CD4-positive, alpha-beta T cell treated with Interleukin-4 for 4 hours (primary cell): ENCODE results near the gene HDLBP.
"Not testable (repeated sequence)": the region's sequence is repeated elsewhere in the genome, so short reads cannot be mapped to it uniquely, and the experiment has no call there.

Source experiments
- DNase-seq: peaks from one replicate; pipeline ENCODE4 v3.0.0-alpha.2; 2020

HDLBP gene

DNA sequence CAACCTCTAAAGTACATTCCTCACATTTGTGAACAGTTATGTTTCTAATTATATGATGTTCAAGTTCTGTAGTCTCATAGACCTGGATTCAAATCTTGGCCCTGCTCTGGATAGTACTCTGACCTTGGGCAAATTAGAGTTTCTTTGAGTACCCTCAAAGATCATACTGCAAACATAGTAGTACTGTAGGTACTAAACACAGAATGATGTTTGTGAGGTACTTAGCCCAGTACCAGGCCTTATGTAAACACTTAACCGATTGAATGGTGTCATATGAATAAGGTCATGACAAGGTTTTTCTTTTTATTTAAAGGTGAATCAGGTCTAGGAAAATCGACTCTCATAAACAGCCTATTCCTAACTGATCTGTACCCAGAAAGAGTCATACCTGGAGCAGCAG, 19.3 kb upstream of the HDLBP start:
- DNase-seq = no peak

DNA sequence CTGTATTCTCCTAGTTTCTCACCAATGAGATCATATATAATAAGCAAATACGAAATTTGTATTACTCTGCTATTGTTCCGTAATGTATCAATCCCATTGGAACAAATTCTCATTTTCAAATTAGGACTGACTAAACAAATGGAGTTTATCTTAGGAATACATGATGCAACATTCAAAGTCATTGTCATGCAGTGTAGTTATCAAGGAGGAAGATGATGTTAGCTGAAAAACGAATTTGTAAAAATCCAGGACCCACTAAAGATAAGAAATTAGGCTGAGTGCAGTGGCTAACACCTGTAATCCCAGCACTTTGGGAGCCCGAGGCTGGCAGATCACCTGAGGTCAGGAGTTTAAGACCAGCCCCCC, 15.1 kb upstream of the HDLBP start:
- DNase-seq = no peak

DNA sequence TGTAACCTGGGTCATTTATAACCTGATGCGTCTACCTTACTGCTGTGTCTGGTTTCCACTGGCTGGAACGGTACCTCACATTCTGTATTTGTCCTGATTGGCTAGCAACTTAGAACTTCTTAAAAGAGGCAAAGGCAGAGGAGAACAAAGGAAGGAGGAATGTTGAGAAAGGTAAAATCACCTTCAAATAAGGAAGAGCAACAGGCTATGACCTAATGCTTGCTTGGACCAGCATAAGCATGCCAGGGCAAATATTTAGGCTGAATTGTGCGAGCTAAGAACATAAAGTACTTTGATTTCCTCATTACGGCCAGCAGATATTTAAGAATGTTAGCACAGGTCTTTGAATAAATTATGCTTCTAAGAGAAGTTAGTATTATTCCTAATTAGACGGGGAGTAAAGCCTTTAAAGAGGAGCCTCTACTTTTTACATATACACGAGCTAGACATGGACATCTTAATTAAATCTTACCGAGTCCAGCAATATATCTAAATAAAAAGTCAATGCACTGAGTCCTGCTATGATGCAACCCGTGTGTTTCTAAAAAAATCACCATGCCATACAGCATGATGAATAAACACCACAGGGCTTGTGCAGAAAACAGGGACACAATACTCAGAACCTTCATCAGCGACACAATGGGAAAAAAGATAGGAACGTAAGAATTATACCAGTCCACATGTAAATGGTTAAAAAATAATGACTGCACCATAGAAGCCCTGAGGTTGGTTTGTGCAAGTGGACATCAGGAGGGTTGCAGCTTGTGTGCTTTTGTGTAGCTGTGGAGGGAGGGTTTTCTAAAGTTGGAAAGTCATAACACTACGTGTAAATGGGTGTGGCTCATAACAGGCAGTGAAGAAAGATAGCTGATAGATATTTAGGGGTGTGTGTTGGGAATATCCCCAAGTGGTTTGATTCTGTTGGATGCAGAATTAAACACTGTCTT, 14.5 kb upstream of the HDLBP start:
- no peak for DNase-seq

DNA sequence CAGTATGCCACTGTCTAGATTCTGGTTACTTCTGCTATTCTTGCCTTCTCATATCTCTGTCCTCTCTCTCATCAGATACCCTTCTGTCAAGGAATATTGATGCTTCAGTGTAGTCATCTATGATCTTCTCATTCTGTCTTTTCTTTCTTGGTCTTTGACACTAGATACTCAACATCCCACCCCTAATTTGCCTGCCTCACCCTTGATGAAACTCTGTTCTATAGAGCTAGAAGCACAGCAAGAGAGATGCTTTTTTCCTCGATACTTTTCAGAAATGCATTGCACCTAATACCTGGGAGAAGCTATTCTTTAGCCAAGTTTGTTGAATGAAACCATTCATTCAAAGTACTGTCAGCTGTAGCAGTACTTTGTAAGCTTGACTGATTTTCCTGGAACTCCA, 9.8 kb upstream of the HDLBP start:
- DNase-seq = no peak

DNA sequence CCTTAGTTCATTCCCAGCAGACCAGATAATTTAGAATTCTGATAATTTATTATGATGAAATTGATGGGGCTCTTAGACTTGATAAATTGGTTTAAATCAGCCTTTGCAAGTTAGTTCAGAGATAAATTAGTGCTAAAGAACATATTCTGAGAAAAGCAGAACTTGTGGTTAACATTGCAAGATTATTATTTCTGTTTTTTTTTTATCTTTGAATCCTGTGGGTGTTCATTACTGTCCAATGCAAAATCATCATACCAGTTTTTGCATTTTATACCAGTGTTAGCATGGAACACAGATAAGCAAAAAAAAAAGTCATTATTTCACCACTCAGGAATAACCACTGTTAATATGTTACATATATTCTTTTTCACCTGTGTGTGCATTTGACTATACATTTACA, 9.3 kb upstream of the HDLBP start:
- DNase-seq = no peak

DNA sequence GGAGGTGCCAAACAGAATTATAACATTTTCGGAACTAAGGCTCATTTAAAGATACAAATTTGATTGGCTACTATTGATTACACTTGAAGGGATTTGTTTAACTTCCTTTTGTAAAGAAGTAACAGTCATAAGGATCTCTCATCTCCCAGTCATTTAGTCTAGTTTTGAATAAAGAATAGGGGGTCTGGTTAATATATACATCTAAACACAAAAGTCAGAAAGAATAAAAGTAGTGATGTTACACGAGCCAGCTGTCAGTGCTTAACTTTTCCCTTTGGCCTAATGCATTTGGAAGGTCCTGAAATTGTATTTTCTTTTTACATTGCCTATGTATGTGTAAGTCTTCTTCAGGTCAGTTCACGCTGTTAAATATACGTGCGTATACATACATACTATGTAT, 8.3 kb upstream of the HDLBP start:
- DNase-seq = no peak

DNA sequence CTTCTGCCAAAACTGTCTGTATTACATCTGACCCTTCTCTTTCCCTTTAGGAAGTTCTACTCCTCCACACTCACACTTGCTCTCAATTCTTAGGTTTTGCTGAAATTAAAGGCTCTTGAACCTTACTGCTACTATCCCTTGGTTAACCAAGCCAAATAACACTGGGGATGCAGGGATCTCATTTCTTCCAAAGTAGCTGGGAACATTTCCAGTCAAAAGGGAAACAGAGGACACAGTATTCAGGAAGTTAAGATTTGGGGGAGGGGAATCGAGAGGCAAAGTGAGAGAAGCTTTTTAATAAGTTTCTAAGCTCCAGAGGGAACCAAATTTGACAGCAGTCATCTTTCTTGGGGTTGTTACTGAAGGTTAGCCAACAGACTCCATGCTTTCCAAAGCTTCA, 6.4 kb upstream of the HDLBP start:
- no peak for DNase-seq

DNA sequence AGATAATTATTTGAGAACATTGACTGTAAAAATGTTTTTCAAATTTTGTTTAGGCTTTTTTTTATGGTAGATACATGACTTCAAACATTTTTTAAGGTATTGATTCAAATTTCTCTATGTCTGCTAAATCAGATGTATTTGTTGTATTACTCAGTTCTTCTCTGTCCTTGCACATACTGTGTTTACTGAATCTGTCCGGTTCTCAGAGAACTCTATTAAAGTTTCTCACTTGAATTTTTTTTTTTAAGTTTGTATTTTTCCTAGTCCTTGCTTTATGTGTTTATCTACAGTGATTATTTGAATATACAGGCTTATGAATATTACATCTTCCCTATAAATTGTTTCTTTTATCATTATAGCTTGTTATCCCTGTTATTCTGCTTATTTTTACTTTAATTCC, 5.6 kb upstream of the HDLBP start:
- no peak for DNase-seq

DNA sequence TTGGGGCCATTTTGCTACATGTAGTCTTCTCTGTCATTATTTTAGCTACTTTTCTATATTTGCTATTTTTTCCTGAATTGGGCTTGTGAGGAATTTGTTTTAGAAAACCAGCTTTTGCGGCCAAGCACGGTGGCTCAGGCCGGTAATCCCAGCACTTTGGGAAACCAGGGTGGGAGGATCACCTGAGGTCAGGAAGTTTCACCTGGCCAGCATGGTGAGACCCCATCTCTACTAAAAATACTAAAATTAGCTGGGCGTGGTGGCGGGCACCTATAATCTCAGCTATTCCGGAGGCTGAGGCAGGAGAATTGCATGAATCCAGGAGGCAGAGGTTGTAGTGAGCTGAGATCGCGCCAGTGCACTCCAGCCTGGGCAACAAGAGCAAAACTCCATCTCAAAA, 4.9 kb upstream of the HDLBP start:
- DNase-seq = no peak

DNA sequence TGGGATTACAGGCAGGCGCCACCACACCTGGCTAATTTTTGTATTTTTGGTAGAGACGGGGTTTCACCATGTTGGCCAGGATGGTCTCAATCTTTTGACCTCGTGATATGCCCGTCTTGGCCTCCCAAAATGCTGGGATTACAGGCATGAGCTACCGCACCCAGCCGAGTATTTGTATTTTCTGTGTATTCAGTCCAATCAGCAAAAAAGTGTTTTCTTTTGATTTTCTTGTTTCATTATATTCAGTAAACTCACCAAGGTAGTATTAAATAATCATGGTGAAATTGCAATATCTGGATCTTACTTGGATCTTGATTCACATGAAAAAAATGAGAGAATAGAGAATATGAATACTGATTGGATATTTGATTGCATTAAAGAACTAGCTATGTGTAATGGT, 3.4 kb upstream of the HDLBP start:
- DNase-seq = not testable (repeated sequence)

DNA sequence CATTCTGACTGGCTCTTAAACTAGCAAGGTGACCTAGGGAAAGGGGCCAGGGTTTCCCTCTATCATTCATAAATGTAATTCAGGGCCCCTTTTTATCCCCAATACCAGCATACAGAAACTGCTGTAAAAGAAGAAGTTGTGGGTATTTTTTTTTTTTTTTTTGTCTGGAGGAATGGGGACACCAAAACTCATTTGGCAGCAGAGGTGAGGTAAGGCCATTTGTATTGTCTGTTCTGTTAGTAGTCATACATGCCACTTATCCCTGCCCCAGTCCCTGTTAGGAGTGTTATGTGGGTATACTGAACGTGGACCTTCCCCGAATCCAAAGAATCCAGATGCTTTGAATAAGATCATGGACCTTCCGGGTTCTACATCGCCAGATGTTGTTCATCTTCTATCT, 1.9 kb upstream of the HDLBP start:
- DNase-seq = no peak

DNA sequence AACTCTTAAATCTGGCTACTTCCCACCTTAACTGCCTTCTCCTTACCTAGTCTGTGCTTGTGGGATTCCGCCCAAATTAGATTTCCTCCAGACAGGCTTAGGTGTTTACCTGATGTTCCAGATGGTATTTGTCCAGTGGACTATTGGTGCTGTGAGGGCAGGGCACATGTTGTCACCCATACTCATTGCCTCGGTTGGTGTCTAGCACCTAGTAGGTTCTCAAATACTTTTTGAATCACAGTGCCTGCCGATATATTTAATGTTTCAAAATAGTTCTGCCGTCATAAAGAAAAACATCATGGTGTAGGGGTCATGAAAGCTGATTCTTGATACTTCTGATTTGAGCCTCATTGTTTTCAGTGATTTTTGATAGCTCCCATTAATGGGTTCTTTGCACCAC, 1.4 kb upstream of the HDLBP start:
- no peak for DNase-seq

DNA sequence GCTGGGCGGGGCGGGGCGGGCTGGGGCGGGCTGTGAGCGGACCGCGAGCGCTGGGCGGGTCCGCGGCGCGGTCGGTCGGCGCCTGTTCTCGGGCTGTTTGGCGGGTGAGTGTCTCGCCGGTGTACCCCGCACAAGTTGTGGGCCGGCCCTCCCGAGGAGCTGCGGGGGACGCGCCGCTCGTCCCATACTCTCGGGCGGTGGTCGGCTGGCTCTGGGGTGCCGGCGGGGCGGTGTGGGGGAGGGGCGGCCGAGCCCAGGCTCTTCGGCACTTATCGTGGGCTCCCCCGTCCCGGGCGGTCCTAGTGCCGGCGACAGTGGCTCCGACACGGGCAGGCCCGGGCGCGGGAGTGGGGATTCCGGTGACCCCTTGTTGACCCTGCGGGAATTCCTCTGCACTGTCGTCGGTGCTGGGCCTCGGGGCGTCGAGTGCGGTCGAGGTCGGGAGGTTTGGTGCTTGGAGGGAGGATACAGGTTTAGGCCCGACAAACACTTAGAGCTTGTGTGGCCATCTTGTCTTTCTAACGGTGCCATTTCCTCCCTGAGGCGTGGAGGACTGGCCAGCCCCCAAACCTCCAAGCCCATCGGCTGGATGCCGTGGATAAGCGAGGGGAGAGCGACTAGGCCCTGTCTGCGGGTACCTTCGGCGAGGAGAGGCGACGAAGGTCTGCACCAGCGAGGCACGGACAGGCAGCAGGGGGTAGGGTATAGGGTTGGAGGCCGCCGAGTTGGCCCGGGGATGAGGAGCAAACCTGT, 583 bp upstream of the HDLBP start, which contains the start of gene SEPTIN2:
Gene SEPTIN2 (plus strand): TSS at position 47 of the 753 bp plus-strand sequence. CDS start 8,308 bp downstream, outside the sequence.
- DNase-seq = peak; percentile 65

DNA sequence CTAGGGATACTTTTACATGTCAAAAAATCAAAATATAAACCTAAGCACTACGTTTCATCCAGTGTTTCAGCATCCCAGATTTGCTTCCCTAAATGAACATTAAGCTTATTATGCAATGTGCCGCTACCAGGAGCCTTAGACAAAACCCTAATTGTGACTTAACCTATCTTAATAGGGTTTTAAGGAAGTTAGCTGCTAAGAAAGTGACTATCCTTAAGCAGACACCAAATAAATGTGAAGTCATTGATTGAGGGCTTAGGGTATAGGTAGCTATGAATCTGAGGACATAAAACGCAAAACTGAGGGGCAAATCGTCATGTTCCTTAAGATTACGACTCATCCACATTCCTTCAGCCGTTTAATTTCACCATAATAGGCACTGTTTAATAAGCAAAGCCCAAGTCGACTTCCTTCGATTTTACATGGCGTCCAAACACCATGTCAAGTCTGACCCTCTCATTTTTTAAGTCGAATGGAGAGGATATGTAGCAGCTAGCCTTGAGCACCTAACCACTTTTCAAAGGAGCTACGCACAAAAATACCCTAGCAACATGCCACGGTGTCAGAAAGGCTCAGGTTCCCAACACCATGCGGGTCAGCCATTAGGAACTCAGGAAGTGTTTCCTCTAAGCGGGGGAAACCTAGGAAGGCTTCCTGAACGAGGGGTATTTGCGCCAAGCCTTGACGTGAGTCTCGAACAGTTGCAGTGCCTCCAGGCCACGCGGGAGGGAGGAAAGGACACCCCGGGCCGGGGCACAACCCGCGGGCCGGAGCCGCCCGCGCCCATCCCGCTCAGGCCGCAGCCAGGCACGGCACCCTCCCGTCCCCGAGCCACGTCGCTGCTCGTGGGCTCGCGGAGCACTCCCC, 1.0 kb downstream of the HDLBP start:
- DNase-seq = no peak

DNA sequence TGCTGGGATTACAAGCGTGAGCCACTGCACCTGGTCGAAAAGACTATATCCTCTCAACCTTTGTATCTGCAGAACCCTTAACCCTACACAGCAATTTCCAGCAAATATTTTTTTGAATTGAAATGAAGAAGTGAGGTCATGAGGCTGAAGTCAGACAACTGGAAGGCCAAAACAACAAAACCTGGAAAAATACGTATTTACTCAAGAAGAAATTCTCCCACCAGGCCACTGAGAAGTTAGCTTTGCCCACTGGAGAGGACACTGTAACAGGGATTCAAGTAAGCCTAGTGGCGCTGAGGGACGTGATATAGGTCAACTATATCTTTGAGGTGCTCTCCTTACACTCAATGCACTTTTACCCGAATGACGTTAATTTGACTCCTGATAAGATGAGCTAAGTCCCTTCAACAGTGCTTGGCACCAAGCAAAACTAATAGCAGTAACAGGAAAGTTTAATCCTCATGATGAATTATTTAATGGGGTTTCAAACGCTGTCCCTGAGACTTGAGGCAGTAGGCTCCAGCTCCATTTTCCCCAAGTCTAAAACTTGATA, 1.9 kb downstream of the HDLBP start:
- DNase-seq = no peak

DNA sequence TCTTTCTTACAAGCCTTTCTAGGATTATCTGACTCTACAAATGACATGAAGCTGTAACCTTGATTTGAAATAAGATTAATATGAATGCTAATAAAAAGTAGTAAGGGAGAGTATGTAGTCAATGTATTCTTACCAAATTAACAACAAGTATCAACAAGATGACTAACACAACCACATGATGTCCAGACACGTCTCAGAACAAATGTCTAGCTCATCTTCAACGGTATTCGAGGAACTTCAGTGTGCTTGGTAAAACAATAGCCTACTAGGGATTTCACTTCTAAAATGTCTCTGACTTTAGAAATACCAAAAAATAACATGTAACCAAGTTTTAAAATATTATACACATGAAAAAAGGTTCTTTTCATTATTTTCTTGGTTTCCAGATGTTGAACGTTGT, 3.4 kb downstream of the HDLBP start:
- DNase-seq = peak; percentile 15

DNA sequence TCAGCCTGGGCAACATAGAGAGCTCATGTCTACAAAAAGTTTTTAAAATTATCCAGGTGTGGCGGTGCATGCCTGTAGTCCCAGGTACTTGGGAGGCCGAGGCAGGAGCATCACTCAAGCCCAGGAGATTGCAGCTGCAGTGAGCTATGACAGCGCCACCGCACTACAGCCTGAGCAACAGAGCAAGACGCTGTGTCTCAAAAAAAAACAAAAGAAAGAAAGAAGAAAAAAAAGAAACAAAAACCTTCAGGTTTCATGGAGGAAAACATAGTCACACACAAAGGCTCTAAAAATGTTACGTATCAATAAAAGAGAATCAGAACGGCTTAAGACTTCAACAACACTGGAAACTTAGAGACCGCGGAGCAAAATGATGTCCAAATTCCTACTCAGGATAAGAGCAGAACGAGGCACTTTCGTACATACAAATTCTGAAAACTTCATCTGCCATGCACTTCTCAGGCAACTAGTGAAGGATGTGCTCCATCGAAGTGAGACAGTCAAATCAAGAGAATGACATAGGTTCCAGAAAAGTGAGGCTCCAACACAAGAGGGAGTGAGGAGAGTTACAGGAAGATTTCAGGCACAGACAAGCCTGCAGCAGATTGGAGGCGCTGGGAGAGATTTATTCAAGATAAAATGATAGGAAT, 4.4 kb downstream of the HDLBP start:
- DNase-seq = no peak

DNA sequence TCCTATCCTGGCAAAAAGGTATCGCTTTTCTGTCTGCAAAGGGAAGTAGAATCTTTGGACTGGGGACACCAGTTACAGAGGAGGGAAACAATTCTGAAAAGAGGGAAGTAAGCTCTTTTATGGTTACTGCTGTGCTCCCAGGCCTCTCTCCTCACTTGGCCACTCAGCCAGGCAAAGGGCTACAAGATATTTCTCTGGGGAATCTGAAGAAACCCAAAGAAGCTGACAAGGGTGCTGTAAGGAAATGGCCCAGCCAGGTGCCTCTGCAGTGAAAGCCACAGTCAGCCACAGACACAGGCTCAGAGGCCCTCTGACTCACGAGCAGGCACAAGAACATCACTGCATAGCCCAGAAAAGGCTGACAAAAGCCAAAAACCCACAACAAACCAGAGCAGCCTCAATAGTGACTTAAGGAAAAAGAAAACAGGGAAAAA, 5.8 kb downstream of the HDLBP start:
- peak; percentile 80 for DNase-seq

DNA sequence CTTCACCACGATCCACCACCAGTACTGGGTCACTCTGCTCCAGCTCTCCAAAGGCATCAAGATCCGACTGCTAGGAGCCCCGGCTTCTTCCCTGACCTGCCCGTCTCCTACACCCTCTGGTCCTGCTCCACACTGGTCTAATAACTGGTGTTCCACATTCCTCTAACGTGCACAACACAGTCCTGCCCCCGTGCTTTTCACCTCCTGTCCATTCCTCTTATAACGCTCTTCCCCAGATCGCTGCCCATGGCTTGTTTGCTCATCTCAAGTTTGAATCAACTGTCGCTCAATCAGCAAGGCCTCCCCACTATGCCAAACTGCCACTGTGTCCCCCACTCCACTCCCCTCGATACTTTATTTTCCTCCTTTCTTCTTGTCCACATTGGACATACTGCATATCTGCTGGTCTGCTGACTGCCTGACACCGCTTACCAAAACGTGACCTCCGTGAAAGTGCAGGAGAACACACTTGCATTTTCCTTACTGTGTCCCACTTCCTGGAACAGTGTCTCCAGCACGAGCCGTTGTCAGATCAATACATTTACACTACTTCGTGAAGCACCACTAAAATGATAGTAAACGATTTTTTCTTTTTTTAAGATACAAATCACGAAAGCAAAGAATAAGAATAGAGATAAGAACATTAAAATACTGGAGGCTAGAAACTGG, 6.5 kb downstream of the HDLBP start:
- DNase-seq = no peak

DNA sequence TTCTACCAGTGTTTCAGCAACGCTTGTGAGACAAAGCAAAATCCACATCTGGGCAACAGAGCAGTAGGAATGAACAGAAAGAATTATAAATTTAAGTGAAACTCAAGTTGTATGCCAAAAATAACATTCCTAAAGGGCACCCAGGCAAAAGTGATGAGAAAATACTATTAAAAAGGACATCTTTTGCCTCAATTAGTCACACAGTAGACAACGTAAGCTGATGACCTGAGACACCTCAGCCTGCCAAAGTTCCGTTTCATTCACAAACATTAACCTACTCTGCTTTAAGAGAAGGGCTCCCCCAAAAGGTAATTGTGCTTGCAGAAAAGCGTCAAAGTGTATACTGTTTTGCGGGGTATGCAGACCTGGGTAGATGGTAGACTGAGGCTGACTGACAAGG, 7.2 kb downstream of the HDLBP start:
- no peak for DNase-seq

DNA sequence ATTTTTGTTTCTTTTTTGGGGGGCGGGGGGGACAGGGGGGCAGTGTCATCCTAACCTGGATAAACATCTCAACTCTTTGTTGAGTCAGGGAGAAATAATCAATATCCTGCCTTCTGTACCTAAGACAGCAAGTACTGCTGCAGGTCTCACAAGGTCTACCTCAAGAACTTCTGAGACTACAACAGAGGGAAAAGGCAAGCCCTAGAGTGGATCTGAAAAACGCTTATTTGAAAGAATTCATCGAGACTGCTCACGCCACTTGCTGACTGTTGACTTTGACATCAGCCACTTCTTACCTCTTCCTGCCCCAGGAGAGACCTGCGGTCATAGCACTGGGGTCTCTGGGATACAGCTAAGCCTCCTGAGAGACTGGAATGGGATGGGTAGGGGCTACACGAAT, 8.4 kb downstream of the HDLBP start:
- DNase-seq = no peak
